A673 (cell line): ENCODE measurements around the gene EFR3B.

Experiments used
- CTCF ChIP-seq: fragments of 300-800, 200-600 bp; sonication (generic); conservative IDR thresholded peaks from 2 replicates; pipeline ENCODE4 v1.5.1; 2017; ENCODE audit warnings: low read depth, mild to moderate bottlenecking, antibody characterized with exemption, low read length, moderate library complexity, mixed read lengths
- EZH2 ChIP-seq: fragments of 200-600 bp; sonication (generic); IDR thresholded peaks from 2 replicates; pipeline ENCODE4 v1.6.1; 2017; ENCODE audit warnings: borderline replicate concordance, low read depth, mild to moderate bottlenecking, mixed read lengths, antibody characterized with exemption, low read length; ENCODE audit not compliant: poor library complexity, severe bottlenecking

GRCh38 chr2:25169073-25169470 is 127.2 kb downstream of the EFR3B start:
- TF ChIP-seq CTCF (no peak), EZH2 (no peak)
